Mesenchymal stem cell (in vitro differentiated cells and primary cell): ENCODE measurements around the gene AACS.

Experiments used
- DNase-seq: peaks from one replicate; pipeline ENCODE4 v3.0.0-alpha.2; 2013
- H2AFZ ChIP-seq: one replicate; pipeline ENCODE4 v1.6.1; 2013; ENCODE audit warnings: low read depth, mild to moderate bottlenecking, control low read depth, inconsistent platforms, low read length, moderate library complexity
- H2AK5ac ChIP-seq: 2 replicates; pipeline ENCODE4 v1.6.1; 2013; ENCODE audit warnings: low read length, moderate library complexity, mild to moderate bottlenecking, inconsistent platforms; ENCODE audit not compliant: severe bottlenecking
- H2BK120ac ChIP-seq: one replicate; pipeline ENCODE4 v1.6.1; 2013; ENCODE audit warnings: low read depth, mild to moderate bottlenecking, inconsistent platforms, low read length, moderate library complexity
- H2BK12ac ChIP-seq, 2 experiments: one replicate each; pipeline ENCODE4 v1.6.1; 2013; ENCODE audit warnings: inconsistent platforms in 2 of 2, low read length in 2 of 2, mild to moderate bottlenecking in 2 of 2, moderate library complexity in 2 of 2, control low read depth in 1 of 2
- H2BK15ac ChIP-seq: one replicate; pipeline ENCODE4 v1.6.1; 2013; ENCODE audit warnings: mild to moderate bottlenecking, low read depth, inconsistent platforms; ENCODE audit not compliant: poor library complexity, severe bottlenecking
- H2BK5ac ChIP-seq: 2 replicates; pipeline ENCODE4 v1.6.1; 2013; ENCODE audit warnings: low read depth, mild to moderate bottlenecking, low read length, control low read depth, inconsistent platforms; ENCODE audit not compliant: poor library complexity, severe bottlenecking
- H3K14ac ChIP-seq, 2 experiments: one replicate each; pipeline ENCODE4 v1.6.1; 2013; ENCODE audit warnings: inconsistent platforms in 2 of 2, low read length in 2 of 2, control low read depth in 1 of 2, mild to moderate bottlenecking in 1 of 2, moderate library complexity in 1 of 2
- H3K18ac ChIP-seq, 2 experiments: one replicate each; pipeline ENCODE4 v1.6.1; 2013; ENCODE audit warnings: inconsistent platforms in 2 of 2, low read length in 2 of 2, control low read depth in 1 of 2, low read depth in 1 of 2, mild to moderate bottlenecking in 1 of 2
- H3K23ac ChIP-seq, 2 experiments: one replicate each; pipeline ENCODE4 v1.6.1; 2013; ENCODE audit warnings: inconsistent platforms in 2 of 2, low read length in 2 of 2, mild to moderate bottlenecking in 2 of 2, moderate library complexity in 2 of 2, control low read depth in 1 of 2
- H3K27ac ChIP-seq: 2 replicates; pipeline ENCODE4 v1.5.1; 2013; ENCODE audit warnings: mild to moderate bottlenecking, moderate library complexity, low read length, control low read depth, inconsistent platforms; ENCODE audit not compliant: poor library complexity, severe bottlenecking
- H3K27me3 ChIP-seq, 2 experiments: 2 replicates each; pipeline versions ENCODE4 v1.6.1 to v1.7.0; 2013; ENCODE audit warnings: low read length in 2 of 2, mild to moderate bottlenecking in 2 of 2, moderate library complexity in 2 of 2, control low read depth in 1 of 2, inconsistent platforms in 1 of 2; ENCODE audit not compliant: control insufficient read depth in 1 of 2, insufficient read depth in 1 of 2
- H3K36me3 ChIP-seq, 2 experiments: 2 replicates each; pipeline versions ENCODE4 v1.6.1 to v1.7.0; 2013; ENCODE audit warnings: low read length in 2 of 2, control low read depth in 1 of 2, inconsistent platforms in 1 of 2, low read depth in 1 of 2, mild to moderate bottlenecking in 1 of 2; ENCODE audit not compliant: insufficient read depth in 2 of 2, control insufficient read depth in 1 of 2
- H3K4ac ChIP-seq, 2 experiments: one replicate each; pipeline ENCODE4 v1.6.1; 2013; ENCODE audit warnings: inconsistent platforms in 2 of 2, low read length in 2 of 2, mild to moderate bottlenecking in 2 of 2, moderate library complexity in 2 of 2, control low read depth in 1 of 2, low read depth in 1 of 2
- H3K4me1 ChIP-seq: 2 replicates; pipeline ENCODE4 v1.6.1; 2013; ENCODE audit warnings: low read depth, low read length, control low read depth; ENCODE audit not compliant: control insufficient read depth, insufficient read depth
- H3K4me2 ChIP-seq: 2 replicates; pipeline ENCODE4 v1.6.1; 2013; ENCODE audit warnings: low read length, mild to moderate bottlenecking, inconsistent platforms; ENCODE audit not compliant: poor library complexity, severe bottlenecking
- H3K4me3 ChIP-seq, 2 experiments: 2 replicates each; pipeline versions ENCODE4 v1.5.1 to v1.7.0; 2013; ENCODE audit warnings: low read length in 2 of 2, mild to moderate bottlenecking in 2 of 2, control low read depth in 1 of 2, low read depth in 1 of 2; ENCODE audit not compliant: insufficient read depth in 1 of 2
- H3K79me1 ChIP-seq: replicated peaks from 2 replicates; pipeline ENCODE4 v1.6.1; 2013; ENCODE audit warnings: mild to moderate bottlenecking, control low read depth, low read length, inconsistent platforms; ENCODE audit not compliant: poor library complexity, severe bottlenecking
- H3K9ac ChIP-seq: 2 replicates; pipeline ENCODE4 v1.7.0; 2013; ENCODE audit warnings: mild to moderate bottlenecking, low read length, moderate library complexity
- H3K9me3 ChIP-seq: 2 replicates; pipeline ENCODE4 v1.7.0; 2013; ENCODE audit warnings: mild to moderate bottlenecking, low read length; ENCODE audit not compliant: control insufficient read depth
- H4K8ac ChIP-seq: one replicate; pipeline ENCODE4 v1.6.1; 2013; ENCODE audit warnings: inconsistent platforms, mild to moderate bottlenecking, low read length, moderate library complexity
- H4K91ac ChIP-seq: one replicate; pipeline ENCODE4 v1.6.1; 2013; ENCODE audit warnings: mild to moderate bottlenecking, low read length, inconsistent platforms
- WGBS: methylation state at CpG from one replicate; pipeline ENCODE4 v1.1.7; 2013; ENCODE audit warnings: mixed read lengths; 5-methylcytosine and 5-hydroxymethylcytosine counted together

The AACS gene

DNA sequence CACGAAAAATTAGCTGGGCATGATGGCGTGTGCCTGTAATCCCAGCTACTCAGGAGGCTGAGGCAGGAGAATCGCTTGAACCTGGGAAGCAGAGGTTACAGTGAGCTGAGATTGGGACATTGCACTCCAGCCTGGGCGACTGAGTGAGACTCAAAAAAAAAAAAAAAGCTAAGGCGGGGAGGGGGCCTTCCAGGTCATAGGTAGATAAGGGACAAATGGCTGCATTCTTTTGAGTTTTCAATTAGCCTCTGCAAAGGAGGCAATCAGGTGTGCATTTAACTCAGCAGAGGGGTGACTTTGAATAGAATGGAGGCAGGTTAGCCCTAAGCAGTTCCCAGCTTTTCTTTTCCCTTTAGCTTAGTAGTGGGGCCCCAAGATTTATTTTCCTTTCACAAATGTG, 743 bp upstream of the AACS start:
- H2BK15ac ChIP-seq: no peak overlapping the region
- peak overlapping the region; percentile 68 for H3K9ac ChIP-seq
- H3K18ac ChIP-seq: no peak overlapping the region
- H3K27me3 ChIP-seq: peaks cover 0 to 4% of the 10 kb centered on the region in 2 experiments
- H2BK5ac ChIP-seq: no peak overlapping the region
- H3K14ac ChIP-seq: no peak overlapping the region
- no peak overlapping the region for H2AFZ ChIP-seq
- peaks cover 25% of the 10 kb centered on the region for H3K4me1 ChIP-seq
- no peak overlapping the region for H3K4ac ChIP-seq
- H2BK120ac ChIP-seq: no peak overlapping the region
- peaks cover 18% of the 10 kb centered on the region for H3K79me1 ChIP-seq
- no peak overlapping the region for H4K8ac ChIP-seq
- peak overlapping the region; percentile 16 for H3K4me2 ChIP-seq
- no peak overlapping the region for H2AK5ac ChIP-seq
- peaks cover 3 to 12% of the 10 kb centered on the region in 2 experiments for H3K36me3 ChIP-seq
- no peak overlapping the region for H3K23ac ChIP-seq
- DNase-seq: no peak
- no peaks in the 10 kb centered on the region for H3K9me3 ChIP-seq
- no peak overlapping the region for H4K91ac ChIP-seq
- H3K27ac ChIP-seq: no peak overlapping the region
- no peak overlapping the region for H2BK12ac ChIP-seq
- 49% methylated on average over 5 of the region's 5 CpGs for WGBS
- peak overlapping the region in 1 of 2 experiments; percentile 93 for H3K4me3 ChIP-seq

DNA sequence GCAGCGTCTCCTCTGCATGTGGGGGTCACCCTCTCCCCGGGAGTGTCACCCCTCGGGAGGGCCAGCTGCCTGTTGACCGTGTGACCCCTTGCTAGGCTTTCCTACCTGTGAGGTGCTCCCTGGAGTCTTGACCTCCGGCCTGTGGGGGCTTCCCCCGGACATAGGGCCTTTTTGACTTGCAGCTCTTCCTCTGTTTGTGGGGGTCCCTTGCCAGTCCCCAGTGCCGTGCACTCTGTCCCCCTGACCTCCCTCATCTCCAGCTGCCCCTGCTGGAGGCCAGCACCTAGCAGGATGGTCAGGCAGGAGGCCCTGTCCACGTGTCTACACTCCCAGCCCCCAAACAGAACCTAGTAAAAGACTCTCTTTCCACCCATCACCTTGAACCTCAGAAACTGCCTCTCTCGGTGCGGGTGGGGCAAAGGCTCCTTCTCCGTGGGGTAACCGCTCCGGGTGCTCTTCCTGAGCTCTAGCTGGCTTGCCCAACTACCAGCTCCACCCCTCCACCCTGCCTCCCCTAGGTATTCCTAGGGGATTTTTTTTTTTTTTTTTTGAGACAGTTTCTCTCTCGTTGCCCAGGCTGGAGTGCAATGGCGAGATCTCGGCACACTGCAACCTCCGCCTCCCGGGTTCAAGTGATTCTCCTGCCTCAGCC, 810 bp downstream of the AACS start:
- WGBS: 54% methylated on average over 15 of the region's 18 CpGs
- Histone ChIP-seq H2AFZ (peak overlapping the region; percentile 90), H3K4me2 (peak overlapping the region; percentile 84), H3K36me3 (peaks cover 3 to 19% of the 10 kb centered on the region in 2 experiments), H3K9me3 (no peaks in the 10 kb centered on the region), H3K14ac (peak overlapping the region in 1 of 2 experiments; percentile 97), H3K4me1 (peaks cover 25% of the 10 kb centered on the region), H2BK120ac (no peak overlapping the region), H3K18ac (peak overlapping the region; percentile 83 to 90), H3K79me1 (peaks cover 32% of the 10 kb centered on the region), H4K91ac (no peak overlapping the region), H2BK12ac (no peak overlapping the region), H3K4me3 (peak overlapping the region; percentile 84 to 93), H3K4ac (peak overlapping the region in 1 of 2 experiments; percentile 54), H2BK15ac (no peak overlapping the region), H3K9ac (peak overlapping the region; percentile 92), H2AK5ac (no peak overlapping the region), H3K27ac (no peak overlapping the region), H3K27me3 (peaks cover 0 to 4% of the 10 kb centered on the region in 2 experiments), H3K23ac (peak overlapping the region in 1 of 2 experiments; percentile 74), H4K8ac (peak overlapping the region; percentile 1), H2BK5ac (no peak overlapping the region)
- DNase-seq: no peak

DNA sequence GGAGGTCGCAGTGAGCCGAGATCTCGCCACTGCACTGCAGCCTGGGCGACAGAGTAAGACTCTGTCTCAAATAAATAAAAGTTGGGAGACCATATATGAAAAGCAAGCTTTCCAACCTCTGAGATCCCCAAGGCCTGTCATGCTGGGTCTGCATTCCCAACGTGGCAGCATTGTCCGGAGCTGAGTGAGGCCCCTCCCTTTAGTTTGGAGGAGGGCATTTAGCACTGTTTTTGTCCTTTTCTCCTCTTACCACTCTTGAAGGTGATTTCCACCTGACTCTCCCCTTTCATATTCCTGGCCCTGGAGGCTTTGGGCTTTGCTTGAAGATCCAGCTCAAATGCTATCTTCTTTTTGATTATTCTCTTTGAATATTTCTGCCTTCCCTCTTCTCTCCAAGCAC, 3.2 kb downstream of the AACS start:
- Histone ChIP-seq H2AK5ac (no peak overlapping the region), H4K91ac (no peak overlapping the region), H2BK15ac (no peak overlapping the region), H4K8ac (no peak overlapping the region), H3K23ac (no peak overlapping the region), H2BK5ac (no peak overlapping the region), H3K4me2 (no peak overlapping the region), H3K36me3 (peaks cover 3 to 24% of the 10 kb centered on the region in 2 experiments), H3K18ac (no peak overlapping the region), H3K4ac (no peak overlapping the region), H3K27me3 (peaks cover 0 to 4% of the 10 kb centered on the region in 2 experiments), H3K14ac (no peak overlapping the region), H3K27ac (no peak overlapping the region), H2BK120ac (no peak overlapping the region), H2AFZ (no peak overlapping the region), H2BK12ac (no peak overlapping the region), H3K79me1 (peaks cover 40% of the 10 kb centered on the region), H3K9ac (no peak overlapping the region), H3K9me3 (no peaks in the 10 kb centered on the region), H3K4me3 (no peak overlapping the region), H3K4me1 (peaks cover 25% of the 10 kb centered on the region)
- DNase-seq: no peak
- 91% methylated on average over 6 of the region's 6 CpGs for WGBS

DNA sequence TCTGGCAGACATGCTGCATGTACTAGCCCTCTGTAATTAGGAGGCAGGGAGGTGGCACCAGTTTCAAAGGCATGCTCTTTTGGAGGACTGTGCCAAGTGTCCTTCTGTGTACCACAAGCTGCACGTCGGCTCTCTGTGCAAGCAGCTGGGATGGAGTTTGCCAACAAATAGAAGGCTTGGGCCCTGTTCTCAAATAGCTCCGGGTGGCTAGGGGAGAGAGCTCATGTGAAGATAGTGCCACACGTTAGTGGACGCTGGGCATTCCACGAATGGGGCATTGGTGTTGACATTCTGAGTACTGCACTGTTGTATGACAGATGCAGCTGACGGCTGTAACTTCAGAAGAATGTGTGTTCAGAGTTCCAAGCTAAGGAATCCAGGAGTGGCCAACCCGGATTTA, 4.4 kb downstream of the AACS start:
- Histone ChIP-seq H3K18ac (no peak overlapping the region), H3K4me1 (peaks cover 23% of the 10 kb centered on the region), H4K91ac (no peak overlapping the region), H2BK5ac (no peak overlapping the region), H4K8ac (no peak overlapping the region), H3K4me2 (no peak overlapping the region), H2AFZ (no peak overlapping the region), H2BK15ac (no peak overlapping the region), H3K9ac (no peak overlapping the region), H2AK5ac (no peak overlapping the region), H3K4me3 (no peak overlapping the region), H3K23ac (no peak overlapping the region), H3K4ac (no peak overlapping the region), H3K14ac (no peak overlapping the region), H3K27me3 (no peaks in the 10 kb centered on the region), H2BK12ac (no peak overlapping the region), H3K36me3 (peaks cover 3 to 24% of the 10 kb centered on the region in 2 experiments), H3K9me3 (no peaks in the 10 kb centered on the region), H2BK120ac (no peak overlapping the region), H3K27ac (no peak overlapping the region), H3K79me1 (peaks cover 47% of the 10 kb centered on the region)
- no peak for DNase-seq
- WGBS: 93% methylated on average over 8 of the region's 8 CpGs
